ENCODE results near the gene FUZ. TPM values are rescaled to one million over a fixed set of nuclear protein-coding genes. Genes with fewer than 3 reads are reported as not detected.

Gene FUZ
- total and polyA plus RNA-seq, 2 of the 8 experiments (the other 6 are each of a cell fraction or from before 2014, with no cell fraction given), result 28.4 to 33.9 TPM

GRCh38 chr19:49774969-49775368 is 38.1 kb downstream of the FUZ start:
- FAIRE-seq, result no peak
- CTCF ChIA-PET (ENCODE audit: partially characterized antibody), result interaction anchor here (1.8 kb wide), 1 partner anchor 19 kb away, joined by 5 read pairs; no protein-coding TSS in a partner anchor
- POLR2A ChIA-PET (ENCODE audit: partially characterized antibody), result interaction anchor here (1.9 to 2.5 kb wide), 2 partner anchors 9 to 11 kb away, joined by 5 to 7 read pairs; no protein-coding TSS in a partner anchor

More at GRCh38 chr19:49774969-49775368, 38.1 kb downstream of the FUZ start:
- Histone ChIP-seq H2BK120ac (replicated peaks; ENCODE audit: low read depth, low read length) (no peak overlapping the region), H3K4me3 (ENCODE audit: extremely low read depth in 1 of 4, insufficient read depth in 2 of 4, low read depth in 3 of 4, low read length in 4 of 4) (no peak overlapping the region), H3K27ac (ENCODE audit: low read depth, low read length) (no peak overlapping the region), H4K20me1 (replicated peaks in 1 of 2; ENCODE audit: control insufficient read depth in 1 of 2, insufficient read depth in 2 of 2, low read length in 2 of 2) (peaks cover 2 to 8% of the 10 kb centered on the region in 2 experiments), H3K4ac (replicated peaks; ENCODE audit: insufficient read length, low read depth, low read length) (no peak overlapping the region), H2AK5ac (ENCODE audit: low read depth, low read length) (no peak overlapping the region), H2BK20ac (ENCODE audit: low read length) (no peak overlapping the region), H3K79me2 (ENCODE audit: control insufficient read depth in 1 of 2, insufficient read depth in 2 of 2, low read length in 2 of 2) (no peaks in the 10 kb centered on the region; a peak in 1 of 4 replicates), H4K5ac (ENCODE audit: insufficient read length, low read depth, low read length) (no peak overlapping the region), H3K79me1 (ENCODE audit: low read depth, low read length) (peaks cover 29% of the 10 kb centered on the region), H3K4me1 (replicated peaks in 1 of 4; ENCODE audit: control insufficient read depth in 3 of 4, insufficient read depth in 4 of 4, low read length in 3 of 4) (no peaks in the 10 kb centered on the region), H3K9ac (replicated peaks in 1 of 4; ENCODE audit: extremely low read depth in 1 of 4, low read depth in 3 of 4, low read length in 3 of 4) (no peak overlapping the region), H2BK12ac (ENCODE audit: low read depth, low read length) (no peak overlapping the region), H3K18ac (ENCODE audit: extremely low read depth, low read length) (no peak overlapping the region), H2BK15ac (ENCODE audit: low read length) (no peak overlapping the region), H4K91ac (replicated peaks; ENCODE audit: insufficient read length, low read length) (no peak overlapping the region), H3K9me3 (ENCODE audit: insufficient read depth in 2 of 2, low read depth in 1 of 2, low read length in 1 of 2) (no peaks in the 10 kb centered on the region), H4K8ac (ENCODE audit: extremely low read depth, insufficient read depth, low read length) (no peak overlapping the region), H3K14ac (ENCODE audit: insufficient read length) (no peak overlapping the region), H3K23ac (ENCODE audit: insufficient read length) (no peak overlapping the region), H3K56ac (replicated peaks; ENCODE audit: insufficient read length, low read depth, low read length) (no peak overlapping the region), H3K23me2 (ENCODE audit: low read depth, low read length) (no peaks in the 10 kb centered on the region), H2AFZ (ENCODE audit: low read length) (no peak overlapping the region), H3K4me2 (ENCODE audit: insufficient read depth in 1 of 2, low read depth in 2 of 2, low read length in 2 of 2) (no peak overlapping the region), H2BK5ac (ENCODE audit: low read depth, low read length) (no peak overlapping the region), H3K27me3 (replicated peaks in 1 of 4; ENCODE audit: control insufficient read depth in 3 of 4, extremely low read depth in 1 of 4, insufficient read depth in 3 of 4, low read length in 3 of 4) (no peaks in the 10 kb centered on the region), H3K36me3 (ENCODE audit: control insufficient read depth in 2 of 4, insufficient read depth in 4 of 4, low read length in 3 of 4) (no peaks in the 10 kb centered on the region; a peak in 1 of 8 replicates)
- 94% methylated on average over 8 of the region's 8 CpGs; no CpG with 5 or more reads in 1 of the 2 experiments for WGBS, 2 experiments (ENCODE audit: extremely low coverage in 1 of 2, insufficient coverage in 1 of 2, insufficient read length in 1 of 2, insufficient replicate concordance in 2 of 2, low coverage in 1 of 2, low lambda C conversion rate in 2 of 2, missing lambda C conversion rate in 1 of 2)
- no peak for DNase-seq (ENCODE audit: low read depth in 1 of 2, low spot score in 2 of 2)
- TF ChIP-seq HDAC6 (IDR thresholded peaks at IDR 0.05; ENCODE audit: low read depth, low read length) (no peak), RBBP5 (IDR thresholded peaks at IDR 0.05; ENCODE audit: borderline replicate concordance, low read depth, low read length) (no peak), NRF1 (IDR thresholded peaks at IDR 0.05; ENCODE audit: low read depth, low read length) (no peak)
- TF ChIP-seq, protein P1, sequence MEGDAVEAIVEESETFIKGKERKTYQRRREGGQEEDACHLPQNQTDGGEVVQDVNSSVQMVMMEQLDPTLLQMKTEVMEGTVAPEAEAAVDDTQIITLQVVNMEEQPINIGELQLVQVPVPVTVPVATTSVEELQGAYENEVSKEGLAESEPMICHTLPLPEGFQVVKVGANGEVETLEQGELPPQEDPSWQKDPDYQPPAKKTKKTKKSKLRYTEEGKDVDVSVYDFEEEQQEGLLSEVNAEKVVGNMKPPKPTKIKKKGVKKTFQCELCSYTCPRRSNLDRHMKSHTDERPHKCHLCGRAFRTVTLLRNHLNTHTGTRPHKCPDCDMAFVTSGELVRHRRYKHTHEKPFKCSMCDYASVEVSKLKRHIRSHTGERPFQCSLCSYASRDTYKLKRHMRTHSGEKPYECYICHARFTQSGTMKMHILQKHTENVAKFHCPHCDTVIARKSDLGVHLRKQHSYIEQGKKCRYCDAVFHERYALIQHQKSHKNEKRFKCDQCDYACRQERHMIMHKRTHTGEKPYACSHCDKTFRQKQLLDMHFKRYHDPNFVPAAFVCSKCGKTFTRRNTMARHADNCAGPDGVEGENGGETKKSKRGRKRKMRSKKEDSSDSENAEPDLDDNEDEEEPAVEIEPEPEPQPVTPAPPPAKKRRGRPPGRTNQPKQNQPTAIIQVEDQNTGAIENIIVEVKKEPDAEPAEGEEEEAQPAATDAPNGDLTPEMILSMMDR (IDR thresholded peaks at IDR 0.05; ENCODE audit: control extremely low read depth in 1 of 3, insufficient read depth in 1 of 3, low read depth in 1 of 3, low read length in 3 of 3), result no peak

All from H1 (cell line).